HG03060 (cell line): ENCODE data around the gene COTL1.

ENCODE experiments used
- ATAC-seq: cut with Tn5 transposase; IDR thresholded peaks from one replicate; pipeline ENCODE4 v1.9.1; 2021; ENCODE audit warnings: low read depth, moderate number of reproducible peaks; ENCODE audit not compliant: unreplicated experiment

Gene COTL1

GRCh38 chr16:84555418-84556196 is 62.3 kb downstream of the COTL1 start:
- ATAC-seq, result no peak

DNA sequence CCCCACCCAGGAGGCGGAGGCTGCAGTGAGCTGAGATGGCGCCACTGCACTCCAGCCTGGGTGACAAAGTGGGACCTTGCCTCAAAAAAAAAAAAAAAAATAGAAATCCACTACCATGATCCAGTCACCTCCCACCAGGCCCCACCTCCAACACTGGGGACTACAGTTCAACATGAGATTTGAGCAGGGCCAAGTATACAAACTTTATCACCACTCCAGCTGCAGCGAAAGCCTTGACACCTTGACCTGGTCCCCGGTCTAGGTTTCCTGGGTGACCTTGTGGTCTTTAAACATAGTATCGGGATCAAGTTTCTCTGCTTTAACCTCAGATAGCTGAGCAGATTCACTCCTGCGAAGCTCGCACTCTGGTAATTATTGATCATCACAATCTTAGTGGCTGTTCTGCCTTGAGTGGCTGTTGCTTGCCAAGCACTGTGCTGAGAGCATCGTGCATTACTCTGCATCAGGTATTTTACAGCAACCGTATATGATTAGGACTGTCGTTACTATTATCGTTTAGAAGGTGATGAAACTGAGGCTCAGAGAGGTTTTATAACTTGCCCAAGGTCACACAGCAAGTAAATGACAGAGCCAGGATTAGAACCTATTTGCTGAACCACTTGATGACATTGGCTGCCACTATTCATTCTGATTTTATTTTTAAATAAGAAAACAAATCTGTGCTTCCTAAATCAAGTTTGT is 63.1 kb downstream of the COTL1 start:
- no peak for ATAC-seq

DNA sequence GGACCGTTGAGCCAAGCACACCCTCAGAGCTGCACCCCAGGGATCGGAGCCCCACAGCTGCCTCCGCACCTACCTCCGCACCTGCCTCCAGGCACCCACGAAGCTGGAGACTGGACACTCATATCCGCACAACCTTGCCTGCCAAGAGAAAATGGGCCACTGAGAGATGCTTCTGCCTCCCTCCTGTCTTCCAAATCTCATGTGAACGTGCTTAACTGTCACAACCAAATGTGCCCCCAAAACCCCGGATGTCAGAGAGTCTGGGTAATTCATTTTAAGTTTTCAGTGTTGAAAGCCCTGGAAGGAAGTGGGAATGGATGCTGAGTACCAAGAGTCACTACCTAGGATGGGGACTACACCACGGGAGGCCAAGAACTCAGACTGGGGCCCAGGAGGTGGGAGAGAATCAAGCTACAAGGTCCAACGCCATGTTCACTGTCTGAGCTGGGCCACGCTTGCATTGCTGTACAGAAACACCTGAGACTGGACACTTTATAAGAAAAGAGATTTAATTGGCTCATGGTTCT is 63.9 kb downstream of the COTL1 start:
- no peak for ATAC-seq

DNA sequence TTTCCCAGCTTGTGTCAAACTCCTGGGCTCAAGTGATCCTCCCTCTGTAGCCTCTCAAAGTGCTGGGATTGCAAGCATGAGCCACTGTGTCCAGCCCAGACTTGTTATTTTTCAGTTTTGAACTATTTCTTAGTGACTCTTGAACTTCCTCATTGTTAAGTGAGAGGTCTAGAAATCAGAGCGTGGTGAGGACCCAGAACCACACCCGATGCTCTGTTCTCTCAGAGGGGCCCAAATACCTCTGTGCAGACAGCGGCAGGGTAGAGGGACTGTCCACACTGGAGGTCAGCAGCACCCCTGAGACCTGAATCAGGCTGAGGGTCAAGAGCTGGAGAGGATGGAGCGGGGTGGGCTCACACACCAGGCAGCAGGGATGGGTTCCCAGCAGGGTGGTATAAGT is 65.7 kb downstream of the COTL1 start:
- no peak for ATAC-seq

DNA sequence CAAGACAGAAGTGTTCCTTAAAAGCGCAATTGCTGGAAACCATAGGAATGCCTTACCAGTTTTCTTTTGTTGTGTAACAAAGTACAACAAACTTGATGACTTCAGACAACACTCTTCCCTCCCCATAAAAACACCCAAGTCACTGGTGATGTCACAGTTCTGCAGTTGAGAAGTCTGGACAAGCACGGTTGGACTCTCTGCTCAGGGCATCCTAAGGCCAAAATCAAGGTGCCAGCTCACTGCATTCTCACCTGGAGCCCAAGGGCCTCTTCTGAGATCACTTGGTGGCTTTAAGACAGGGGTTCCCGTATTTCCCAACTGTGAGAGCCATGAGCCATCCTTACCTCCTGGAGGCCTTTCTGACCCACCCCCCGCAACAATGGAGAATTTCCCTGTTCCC is 67.8 kb downstream of the COTL1 start:
- no peak for ATAC-seq

- no peak for ATAC-seq
Observed at GRCh38 chr16:84548971-84549844, 68.7 kb downstream of the COTL1 start.

GRCh38 chr16:84548508-84548907 is 69.4 kb downstream of the COTL1 start:
- no peak for ATAC-seq

GRCh38 chr16:84547546-84548061 is 70.3 kb downstream of the COTL1 start:
- ATAC-seq, result no peak

GRCh38 chr16:84546669-84547545 is 71.0 kb downstream of the COTL1 start:
- no peak for ATAC-seq

GRCh38 chr16:84545114-84545737 is 72.7 kb downstream of the COTL1 start:
- no peak for ATAC-seq

DNA sequence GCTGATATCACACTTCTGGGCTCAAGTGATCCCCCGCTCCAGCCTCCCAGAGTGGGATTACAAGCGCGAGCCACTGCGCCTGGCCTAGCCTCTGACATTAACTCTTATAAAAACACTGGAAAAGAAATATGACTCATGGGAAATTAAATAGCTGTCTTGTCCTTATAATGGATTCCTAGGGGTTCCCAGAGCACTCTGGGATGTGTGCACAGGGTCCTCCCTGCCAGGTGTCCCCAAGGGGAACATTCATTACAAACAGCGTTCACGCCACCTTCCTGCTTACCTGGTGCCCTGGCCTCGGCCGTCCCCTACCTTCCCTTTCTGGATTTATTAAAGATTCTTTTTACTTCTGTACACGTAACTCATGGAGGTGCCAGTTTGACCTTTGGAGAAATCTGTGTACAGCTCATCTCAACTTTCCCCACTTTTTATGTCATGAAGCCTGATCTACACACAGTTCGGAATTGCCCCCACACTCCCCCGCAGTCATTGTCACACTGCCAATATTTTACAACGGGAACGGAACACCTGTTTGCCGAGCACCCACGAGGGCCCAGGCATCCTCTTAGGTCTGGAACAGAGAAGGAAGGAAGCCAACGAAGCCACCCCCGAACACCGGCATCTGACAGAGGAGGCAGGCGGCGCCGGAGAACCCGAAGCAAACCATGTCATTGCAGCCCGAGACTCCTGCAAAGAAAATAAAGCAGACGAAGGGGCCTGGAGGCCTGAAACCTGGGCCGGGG is 73.7 kb downstream of the COTL1 start:
- ATAC-seq, result no peak

- no peak for ATAC-seq
Observed at GRCh38 chr16:84543253-84543652, 74.6 kb downstream of the COTL1 start.

DNA sequence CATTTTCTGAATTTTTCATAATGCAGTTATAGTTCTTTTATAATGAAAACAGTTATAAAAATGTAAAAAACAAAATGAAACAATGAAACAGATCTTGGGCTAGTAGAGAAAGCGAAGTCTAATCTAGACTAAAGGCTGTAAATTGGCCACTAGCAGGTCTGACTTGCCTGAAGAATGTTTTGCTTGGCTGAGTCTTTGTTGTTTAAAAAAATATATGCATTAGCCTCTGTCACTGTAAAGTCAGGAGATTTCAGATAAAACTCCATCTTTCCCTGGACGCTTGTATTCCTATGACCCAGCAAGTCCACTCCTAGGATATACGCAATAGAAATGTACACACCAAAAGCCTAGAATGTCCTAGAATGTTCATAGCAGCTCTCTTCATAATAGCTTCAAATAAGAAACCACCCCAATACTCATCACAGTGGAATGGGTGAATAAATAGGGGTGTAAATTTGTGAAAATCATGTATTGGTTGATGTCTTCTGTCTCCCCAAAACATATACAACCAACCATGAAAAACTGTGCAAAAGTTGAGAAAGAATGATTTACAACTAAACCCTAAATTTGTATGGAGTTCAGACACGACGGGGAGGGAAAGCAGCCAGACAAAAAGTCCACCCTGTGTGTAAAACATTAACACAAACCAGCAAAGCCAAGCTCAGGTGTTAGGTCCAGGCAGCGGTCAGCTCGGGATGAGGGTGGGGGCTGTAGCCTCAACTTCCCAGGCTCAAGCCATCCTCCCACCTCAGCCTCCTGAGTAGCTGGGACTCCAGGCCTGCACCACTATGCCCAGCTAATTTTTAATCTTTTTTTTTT is 75.7 kb downstream of the COTL1 start:
- no peak for ATAC-seq

DNA sequence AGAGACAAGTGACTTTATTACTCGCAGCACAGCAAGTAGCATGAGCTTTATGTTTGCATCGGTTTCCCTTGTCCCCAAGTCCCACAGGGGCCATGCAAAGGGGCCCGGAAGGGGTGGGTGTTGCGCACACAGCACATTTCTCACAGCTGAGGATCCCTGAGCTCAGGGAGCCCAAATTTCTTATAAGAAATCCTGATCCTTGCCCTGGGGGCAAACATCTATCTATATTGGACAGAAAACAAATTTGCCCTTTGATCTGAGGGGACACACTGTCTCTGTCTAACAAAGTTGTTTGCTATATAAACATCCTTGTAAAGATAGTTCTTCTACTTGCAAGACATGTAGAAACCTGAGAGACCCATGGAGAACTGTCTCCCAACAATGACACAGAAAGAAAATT is 77.7 kb downstream of the COTL1 start:
- no peak for ATAC-seq

DNA sequence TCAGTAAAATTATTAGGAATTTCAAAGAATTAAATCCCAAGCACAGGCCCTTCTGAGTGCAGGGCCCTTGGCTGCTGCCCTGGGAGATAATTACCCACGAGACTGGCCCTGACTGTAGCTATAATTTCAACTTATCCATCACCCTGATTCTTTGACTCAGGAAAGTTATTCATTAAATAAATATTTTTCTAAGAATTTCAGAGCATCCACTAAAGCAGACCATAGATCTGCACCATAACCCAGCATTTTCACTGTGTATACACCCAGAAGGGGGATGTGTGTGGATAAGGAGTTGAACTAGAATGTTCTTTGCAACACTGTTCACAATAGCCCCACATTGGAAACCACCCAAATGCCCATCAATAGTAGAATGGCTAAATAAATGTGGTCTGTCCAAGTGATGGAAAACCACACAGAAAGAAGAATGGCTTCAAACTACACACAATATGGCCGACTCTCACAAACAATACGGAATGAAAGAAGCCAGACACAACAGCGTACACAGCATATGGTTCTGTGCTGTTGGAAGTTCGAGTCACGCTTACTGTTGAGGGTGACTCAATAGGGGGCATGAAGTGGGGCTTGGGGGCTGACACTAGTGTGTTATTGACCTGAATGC is 79.5 kb downstream of the COTL1 start:
- no peak for ATAC-seq

GRCh38 chr16:84537491-84538151 is 80.3 kb downstream of the COTL1 start:
- ATAC-seq, result no peak

DNA sequence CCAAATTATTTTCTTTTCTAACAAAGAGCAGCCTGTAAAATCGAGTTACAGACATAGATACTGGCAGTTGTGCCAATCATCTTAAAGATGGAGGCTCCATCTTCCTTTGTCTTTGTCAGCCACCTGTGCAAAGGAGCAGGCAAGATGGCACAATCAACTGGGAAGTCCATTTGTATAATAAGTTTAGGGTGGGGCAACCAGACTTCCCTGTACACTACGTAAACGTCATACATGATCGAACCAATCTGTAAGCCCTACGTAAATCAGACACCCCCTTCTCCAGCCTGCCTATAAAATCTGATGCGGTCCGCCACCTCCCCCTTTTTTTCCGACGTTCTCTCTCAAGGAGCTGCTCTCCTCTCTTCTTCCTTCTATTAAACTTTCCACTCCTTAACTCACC is 82.0 kb downstream of the COTL1 start:
- ATAC-seq, result no peak
